NCI-H2227 treated with DMSO at 0.1 percent for 48 hours (cell line): Measurements from ENCODE around the gene ADSS1.

Experiments
- DNase-seq: peaks from one replicate; lab custom pipeline; 2025; lab: John Stamatoyannopoulos, UW

Gene ADSS1

GRCh38 chr14:104796687-104797081 lies 72.7 kb downstream of the ADSS1 start:
- no peak for DNase-seq
